GM19468 (cell line): ENCODE results near the gene TBC1D10A.

Experiments used
- ATAC-seq: cut with Tn5 transposase; IDR thresholded peaks from one replicate; pipeline ENCODE4 v1.9.1; 2021; ENCODE audit warnings: mild to moderate bottlenecking, moderate library complexity, moderate number of reproducible peaks; ENCODE audit not compliant: unreplicated experiment; ENCODE audit errors: extremely low read depth

TBC1D10A gene

GRCh38 chr22:30305519-30305905 lies 21.2 kb downstream of the TBC1D10A start:
- ATAC-seq: no peak

DNA sequence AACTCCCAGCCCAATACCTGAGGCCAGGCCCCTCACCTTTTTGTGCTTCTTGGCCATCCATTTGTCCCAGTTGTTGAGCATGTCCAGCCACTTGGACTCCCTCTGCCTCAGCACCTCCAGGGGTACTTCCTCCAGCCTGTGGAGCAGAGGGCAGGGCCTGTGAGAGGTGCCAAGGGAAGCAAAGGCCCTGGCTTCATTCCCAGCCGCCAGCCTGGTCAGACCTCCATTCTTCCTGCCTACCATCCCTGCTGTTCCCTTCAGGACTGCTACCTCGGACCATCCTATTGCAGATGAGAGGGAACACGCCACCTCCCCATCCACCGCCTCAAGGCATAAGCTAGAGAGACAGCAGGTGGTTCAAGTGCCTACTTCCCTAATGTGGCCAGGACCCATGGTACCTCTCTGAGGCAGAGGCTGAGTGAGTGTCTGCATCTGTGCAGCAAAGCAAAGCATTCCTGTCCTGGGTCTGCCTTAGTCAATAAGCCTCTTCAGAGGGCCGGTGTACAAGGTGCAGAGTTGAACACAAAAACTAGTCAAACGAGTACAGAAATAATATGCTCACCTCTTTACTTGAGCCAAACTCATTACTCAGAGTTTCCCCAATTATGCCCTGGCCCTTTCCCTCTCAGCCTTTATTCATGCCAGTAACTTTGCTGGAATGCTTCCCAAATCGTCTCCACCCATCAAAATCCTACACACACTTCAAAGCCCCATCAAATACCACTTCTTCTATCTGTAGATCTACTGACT lies 22.1 kb downstream of the TBC1D10A start:
- no peak for ATAC-seq

DNA sequence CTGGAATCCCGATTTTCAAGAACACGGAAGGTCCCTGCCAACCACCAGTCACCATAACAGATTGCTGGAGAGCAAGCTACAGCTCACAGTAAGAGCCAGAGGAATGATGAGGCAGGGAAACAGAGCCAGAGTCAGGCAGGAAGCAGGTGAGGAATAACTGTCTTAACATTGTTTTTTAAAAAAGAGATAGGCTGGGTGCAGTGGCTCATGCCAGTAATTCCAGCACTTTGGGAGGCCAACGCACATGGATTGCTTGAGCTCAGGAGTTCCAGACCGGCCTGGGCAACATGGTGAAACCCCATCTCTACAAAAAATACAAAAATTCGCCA lies 24.0 kb downstream of the TBC1D10A start:
- ATAC-seq: no peak

DNA sequence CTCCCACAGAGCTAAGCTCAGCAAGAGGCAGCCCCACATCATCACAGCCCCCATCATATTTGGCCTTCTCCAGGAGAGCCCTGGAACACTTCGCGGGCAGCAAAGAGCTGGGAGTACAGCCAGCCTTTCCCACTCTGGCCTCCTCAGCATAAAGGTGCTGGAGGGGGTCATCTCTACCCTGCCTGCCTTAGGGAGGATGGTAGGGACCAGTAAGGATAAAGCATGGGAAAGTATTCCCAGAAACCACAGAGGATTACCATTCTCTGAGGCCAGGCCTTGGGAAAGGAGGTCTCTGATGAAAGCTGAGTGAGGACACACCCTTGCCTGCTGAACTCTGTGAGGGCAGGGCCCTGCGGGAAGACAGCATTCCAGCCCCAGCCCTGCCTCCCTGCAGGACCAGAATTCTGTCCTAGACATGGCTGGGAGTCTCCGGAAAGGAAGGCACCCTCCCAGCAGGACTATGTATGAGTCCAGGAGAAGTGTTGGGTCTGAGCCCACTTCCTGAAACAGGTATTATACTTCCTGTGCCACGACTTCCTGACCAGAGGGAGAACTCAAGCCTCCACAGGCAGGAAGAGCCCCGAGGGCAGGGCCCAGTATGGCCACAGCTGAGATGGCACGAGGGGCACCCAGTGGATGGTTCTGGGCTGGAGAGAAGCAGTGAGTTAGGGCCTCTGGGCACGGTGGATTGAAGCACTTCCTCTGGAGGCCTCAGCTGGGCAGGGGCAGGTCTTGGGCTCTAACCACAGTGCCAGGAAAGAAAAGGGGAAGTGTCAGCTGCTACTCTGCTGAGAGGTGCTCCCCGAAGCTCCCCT lies 24.5 kb downstream of the TBC1D10A start:
- ATAC-seq: no peak

- no peak for ATAC-seq
Measured at GRCh38 chr22:30299322-30299721, 27.4 kb downstream of the TBC1D10A start.

- no peak for ATAC-seq
Measured at GRCh38 chr22:30297991-30298701, 28.6 kb downstream of the TBC1D10A start.

DNA sequence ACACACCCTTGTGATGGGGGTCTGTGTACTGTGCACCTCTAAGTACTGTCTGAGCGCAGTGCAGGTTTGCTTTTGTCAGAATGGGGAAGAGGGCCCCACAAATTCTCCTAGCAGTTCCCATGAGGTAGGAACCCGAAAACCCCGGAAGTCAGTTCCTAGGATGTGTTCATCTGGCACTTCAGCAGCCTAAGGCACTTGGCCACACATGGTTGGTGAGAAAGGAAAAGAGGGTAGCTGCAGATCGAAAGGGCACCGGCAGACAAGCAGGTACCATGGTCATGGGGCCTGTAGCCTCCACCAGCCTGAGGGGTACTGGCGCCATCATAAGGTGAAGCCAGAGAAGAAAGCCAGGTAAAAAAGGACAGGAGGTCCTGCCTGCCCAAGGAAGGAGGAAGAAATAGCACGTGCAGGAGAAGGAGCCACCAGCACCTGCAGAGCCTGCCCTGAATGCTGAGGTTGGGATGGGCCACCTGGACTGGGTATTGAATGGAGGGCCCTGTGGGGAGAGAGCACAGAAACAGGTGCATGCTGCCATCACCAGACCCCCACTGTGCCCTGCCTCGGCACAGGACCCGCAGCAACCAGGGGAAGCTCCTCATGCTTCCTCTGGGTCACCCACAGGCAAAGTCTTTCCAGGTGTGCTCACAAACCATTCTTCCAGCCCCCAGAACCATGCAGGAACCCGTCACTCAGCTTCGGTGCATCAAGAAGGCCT lies 29.3 kb downstream of the TBC1D10A start:
- ATAC-seq: no peak

DNA sequence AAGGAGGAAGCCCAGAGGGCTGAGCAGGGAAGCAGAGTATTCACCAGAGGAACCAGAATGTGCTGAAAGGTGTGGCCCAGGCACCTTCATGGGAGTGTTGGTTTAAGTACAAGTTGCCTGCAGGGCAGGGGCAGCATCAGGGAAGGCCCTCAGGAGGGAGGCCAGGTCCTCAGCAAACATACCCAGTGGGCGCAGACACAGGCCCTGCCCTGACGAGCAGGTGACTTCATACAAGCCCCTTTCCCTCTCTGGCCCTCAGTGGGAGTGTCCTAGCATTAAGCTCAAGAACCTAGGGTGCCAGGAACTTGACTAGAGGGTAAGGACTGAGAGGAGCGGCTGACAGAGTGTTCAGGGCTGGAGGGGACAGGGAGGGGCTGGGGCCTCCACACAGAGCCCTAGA lies 29.9 kb downstream of the TBC1D10A start:
- ATAC-seq: no peak

GRCh38 chr22:30296324-30296723 lies 30.4 kb downstream of the TBC1D10A start:
- no peak for ATAC-seq

DNA sequence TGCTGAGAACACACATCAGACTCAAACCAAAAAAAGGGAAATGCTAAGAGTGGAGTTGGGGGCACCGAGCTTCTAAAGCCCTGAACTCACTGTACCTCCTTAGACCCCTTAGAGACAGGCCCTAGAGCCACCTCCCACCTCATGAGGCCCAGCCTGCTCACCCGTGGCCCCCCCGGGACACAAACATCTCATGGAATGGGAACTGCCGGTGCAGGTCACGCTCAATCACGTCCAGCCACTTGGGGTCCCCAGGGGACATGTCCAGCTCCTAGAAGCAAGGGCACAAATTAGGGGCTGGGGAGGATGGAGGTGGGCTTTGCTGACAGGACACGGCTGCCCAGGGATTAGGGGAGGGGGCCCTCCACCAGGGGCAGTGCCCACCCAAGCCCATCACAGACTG lies 31.2 kb downstream of the TBC1D10A start:
- no peak for ATAC-seq

DNA sequence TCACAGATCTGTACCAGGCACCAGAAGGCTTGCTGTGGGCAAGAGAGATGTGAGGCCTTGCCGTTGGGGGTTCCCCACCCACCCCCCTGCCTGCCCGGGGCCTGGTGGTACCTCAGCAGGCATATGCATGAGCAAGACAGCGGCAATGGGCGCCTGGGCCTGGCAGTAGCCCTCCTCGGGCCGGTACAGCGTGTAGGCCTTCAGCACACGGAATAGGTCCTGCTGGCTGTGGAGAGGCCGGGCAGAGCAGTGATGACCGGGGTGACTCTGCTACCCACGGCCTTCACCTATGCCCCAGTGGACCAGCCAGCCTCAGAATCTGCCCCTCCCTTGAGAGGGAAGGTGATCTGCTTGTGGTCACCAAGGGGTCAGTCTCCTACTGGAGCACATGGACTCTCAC lies 31.9 kb downstream of the TBC1D10A start:
- ATAC-seq: no peak

- ATAC-seq: no peak
Measured at GRCh38 chr22:30294066-30294465, 32.7 kb downstream of the TBC1D10A start.

DNA sequence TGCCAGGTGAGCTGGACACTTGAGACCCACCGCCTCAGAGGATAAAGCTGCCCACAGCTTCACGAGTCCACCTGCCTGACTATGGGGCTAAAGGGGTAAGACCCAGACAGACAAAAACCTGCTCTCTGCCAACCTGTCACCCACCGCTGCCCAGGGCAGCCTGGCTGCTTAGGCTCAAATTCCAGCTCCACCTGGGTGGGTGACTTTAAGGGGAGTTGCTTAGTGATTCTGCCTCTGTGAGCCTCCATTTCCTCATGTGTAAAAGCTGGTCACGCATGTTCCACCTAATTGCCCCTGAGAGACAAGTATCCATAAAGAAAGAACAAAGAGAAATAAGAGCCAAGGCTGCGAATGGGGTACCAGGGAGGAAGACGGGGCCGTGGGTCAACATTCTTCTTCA lies 33.7 kb downstream of the TBC1D10A start:
- no peak for ATAC-seq

GRCh38 chr22:30292069-30292970 lies 34.4 kb downstream of the TBC1D10A start:
- no peak for ATAC-seq

GRCh38 chr22:30291058-30291892 lies 35.5 kb downstream of the TBC1D10A start:
- no peak for ATAC-seq

DNA sequence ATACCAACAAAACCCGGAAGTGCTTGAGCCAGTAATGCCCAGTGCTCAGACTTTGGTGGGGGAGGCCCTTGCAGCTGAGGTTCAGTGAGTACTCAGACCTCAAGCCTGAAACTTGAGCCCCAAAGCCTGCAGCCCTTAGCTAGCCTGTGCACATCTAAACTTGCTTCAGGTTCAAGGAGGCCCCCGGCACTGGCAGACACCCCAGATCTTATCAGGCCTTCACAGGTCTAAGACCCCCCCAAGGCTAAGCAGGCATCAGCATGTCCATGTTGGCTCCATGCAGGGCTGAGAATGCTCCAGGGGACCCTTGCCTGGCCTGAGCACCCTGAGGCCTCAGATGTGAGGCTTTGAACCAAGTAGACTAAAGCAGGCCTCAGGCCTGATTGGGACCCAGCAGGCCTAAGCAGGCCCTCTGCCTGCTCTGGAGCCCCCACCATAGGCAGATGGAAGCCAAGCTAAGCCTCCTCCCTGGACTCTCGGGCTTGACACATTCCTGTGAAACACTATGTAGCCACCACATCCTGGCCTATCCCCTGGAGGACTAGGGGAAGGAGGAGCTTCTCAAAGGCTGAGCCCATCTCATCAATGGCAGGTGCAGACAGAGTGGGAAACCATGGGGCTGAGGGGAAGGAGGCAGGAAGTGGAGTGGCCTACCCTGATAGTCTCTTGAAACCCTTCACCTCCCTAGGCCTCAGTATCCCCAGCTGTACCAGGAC lies 36.2 kb downstream of the TBC1D10A start:
- ATAC-seq: no peak

DNA sequence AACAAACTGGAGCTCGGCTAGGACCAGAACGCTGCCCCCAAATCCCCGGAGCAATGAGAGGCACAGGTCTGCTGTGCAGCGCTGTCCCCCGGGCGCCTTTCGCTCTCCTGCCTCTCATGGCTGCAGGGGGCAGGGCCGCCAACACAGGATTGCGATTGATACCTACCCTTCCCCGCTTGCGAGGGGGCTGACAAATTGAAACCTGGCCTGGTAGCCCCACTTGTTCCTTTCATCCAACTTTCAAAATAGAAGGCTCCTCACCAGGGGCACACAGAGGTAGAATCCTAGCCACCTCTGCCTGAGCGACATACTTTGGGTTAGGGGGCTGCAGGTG lies 36.8 kb downstream of the TBC1D10A start:
- no peak for ATAC-seq
